Fibroblast of skin of back (primary cell): ENCODE measurements around the gene ARHGEF37. TPM values are rescaled to one million over a fixed set of nuclear protein-coding genes. Genes with fewer than 3 reads are reported as not detected.
"Not testable (repeated sequence)": the region's sequence is repeated elsewhere in the genome, so short reads cannot be mapped to it uniquely, and the experiment has no call there.

Source experiments
- DNase-seq: peaks from one replicate; pipeline ENCODE4 v3.0.0-alpha.2; 2013
- polyA plus RNA-seq, 2 experiments: library from polyadenylated mRNA; unstranded; fragments of 120-200 nt; gene quantifications; one replicate each; pipeline ENCODE4 v1.2.1, GENCODE V29; 2013; ENCODE audit not compliant: insufficient read length in 2 of 2

ARHGEF37 gene
- 0.78 TPM for polyA plus RNA-seq (2013, experiment 1 of 2; ENCODE audit: insufficient read length)
- 0.85 TPM for polyA plus RNA-seq (2013, experiment 2 of 2; ENCODE audit: insufficient read length)

- DNase-seq: peak; percentile 35
Measured at GRCh38 chr5:149581192-149581861, at the start of gene ARHGEF37. Gene ARHGEF37 (plus strand): TSS chr5:149581498. CDS start chr5:149597770, 16,272 bp downstream.

GRCh38 chr5:149532413-149532812 lies 48.9 kb upstream of the ARHGEF37 start:
- no peak for DNase-seq

- DNase-seq: not testable (repeated sequence)
Measured at GRCh38 chr5:149535787-149536186, 45.5 kb upstream of the ARHGEF37 start.

- DNase-seq: no peak
Measured at GRCh38 chr5:149537374-149537975, 43.8 kb upstream of the ARHGEF37 start.

GRCh38 chr5:149540089-149540488 lies 41.2 kb upstream of the ARHGEF37 start:
- DNase-seq: no peak

GRCh38 chr5:149541893-149542292 lies 39.4 kb upstream of the ARHGEF37 start:
- no peak for DNase-seq

GRCh38 chr5:149543361-149544027 lies 37.8 kb upstream of the ARHGEF37 start:
- DNase-seq: no peak

GRCh38 chr5:149544028-149544420 lies 37.3 kb upstream of the ARHGEF37 start:
- DNase-seq: no peak

- DNase-seq: no peak
Measured at GRCh38 chr5:149545327-149545726, 36.0 kb upstream of the ARHGEF37 start.

GRCh38 chr5:149546974-149547373 lies 34.3 kb upstream of the ARHGEF37 start:
- no peak for DNase-seq

- peak; percentile 56 for DNase-seq
Measured at GRCh38 chr5:149549461-149550267, 31.6 kb upstream of the ARHGEF37 start.

GRCh38 chr5:149550268-149550583 lies 31.1 kb upstream of the ARHGEF37 start:
- DNase-seq: peak; percentile 65

- no peak for DNase-seq
Measured at GRCh38 chr5:149550594-149551226, 30.6 kb upstream of the ARHGEF37 start.

- DNase-seq: peak; percentile 98
Measured at GRCh38 chr5:149551227-149552037, 29.9 kb upstream of the ARHGEF37 start, which contains the start of gene CSNK1A1. Gene CSNK1A1 (minus strand): TSS chr5:149551439. CDS start chr5:149550964, 475 bp downstream.

GRCh38 chr5:149552038-149552494 lies 29.2 kb upstream of the ARHGEF37 start:
- DNase-seq: no peak

GRCh38 chr5:149552553-149553160 lies 28.6 kb upstream of the ARHGEF37 start:
- DNase-seq: peak; percentile 57

- no peak for DNase-seq
Measured at GRCh38 chr5:149559706-149560105, 21.6 kb upstream of the ARHGEF37 start.

GRCh38 chr5:149561848-149562247 lies 19.4 kb upstream of the ARHGEF37 start:
- peak; percentile 98 for DNase-seq

- peak; percentile 81 for DNase-seq
Measured at GRCh38 chr5:149563466-149563865, 17.8 kb upstream of the ARHGEF37 start.

GRCh38 chr5:149564542-149565140 lies 16.7 kb upstream of the ARHGEF37 start:
- peak; percentile 88 for DNase-seq
